Esophagus muscularis mucosa (tissue), 4 donors: Measurements from ENCODE around the gene SHOC2.

ENCODE experiments used
- EP300 ChIP-seq: sonication (generic); formaldehyde crosslinking; IDR thresholded peaks from one replicate; pipeline ENCODE4 v1.6.1; 2017; ENCODE audit warnings: antibody characterized with exemption
- POLR2A ChIP-seq: fragments of 450-650 bp; IDR thresholded peaks from one replicate; pipeline ENCODE4 v1.6.1; 2017; ENCODE audit warnings: antibody characterized with exemption, moderate library complexity, mild to moderate bottlenecking, low read depth
- TF ChIP-seq, protein P1 (sequence below), 3 experiments: fragments of 200-600 bp in 2 of 3; fragments of 450-650 bp in 1 of 3; sonication (generic) in 2 of 3; IDR thresholded peaks; one replicate each; pipeline ENCODE4 v1.5.1; 2017 to 2019; ENCODE audit warnings: antibody characterized with exemption in 3 of 3, mild to moderate bottlenecking in 2 of 3, moderate library complexity in 1 of 3

DNA sequence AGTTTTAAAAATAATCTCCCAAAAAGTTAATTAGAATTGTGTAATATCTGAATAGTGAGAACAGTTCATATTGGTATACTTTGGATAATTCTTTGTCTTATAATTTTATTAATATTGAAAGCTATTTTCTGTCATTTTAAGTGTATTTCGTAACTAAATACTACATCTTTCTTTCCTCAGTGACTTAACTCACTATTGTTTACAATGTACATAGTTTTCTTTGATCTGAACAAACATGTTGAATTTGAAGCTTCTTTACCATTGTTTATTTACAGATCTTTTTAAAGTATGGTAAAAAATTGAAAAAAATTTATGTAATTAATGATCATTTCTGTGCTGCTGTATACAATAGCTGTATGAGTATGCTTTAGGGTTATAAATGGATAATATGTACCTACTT is 42.6 kb upstream of the SHOC2 start:
- TF ChIP-seq POLR2A: no peak
- TF ChIP-seq EP300: no peak
- TF ChIP-seq, protein P1, sequence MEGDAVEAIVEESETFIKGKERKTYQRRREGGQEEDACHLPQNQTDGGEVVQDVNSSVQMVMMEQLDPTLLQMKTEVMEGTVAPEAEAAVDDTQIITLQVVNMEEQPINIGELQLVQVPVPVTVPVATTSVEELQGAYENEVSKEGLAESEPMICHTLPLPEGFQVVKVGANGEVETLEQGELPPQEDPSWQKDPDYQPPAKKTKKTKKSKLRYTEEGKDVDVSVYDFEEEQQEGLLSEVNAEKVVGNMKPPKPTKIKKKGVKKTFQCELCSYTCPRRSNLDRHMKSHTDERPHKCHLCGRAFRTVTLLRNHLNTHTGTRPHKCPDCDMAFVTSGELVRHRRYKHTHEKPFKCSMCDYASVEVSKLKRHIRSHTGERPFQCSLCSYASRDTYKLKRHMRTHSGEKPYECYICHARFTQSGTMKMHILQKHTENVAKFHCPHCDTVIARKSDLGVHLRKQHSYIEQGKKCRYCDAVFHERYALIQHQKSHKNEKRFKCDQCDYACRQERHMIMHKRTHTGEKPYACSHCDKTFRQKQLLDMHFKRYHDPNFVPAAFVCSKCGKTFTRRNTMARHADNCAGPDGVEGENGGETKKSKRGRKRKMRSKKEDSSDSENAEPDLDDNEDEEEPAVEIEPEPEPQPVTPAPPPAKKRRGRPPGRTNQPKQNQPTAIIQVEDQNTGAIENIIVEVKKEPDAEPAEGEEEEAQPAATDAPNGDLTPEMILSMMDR (IDR thresholded peaks at IDR 0.05): no peak
